MV-4-11 (cell line): ENCODE results near the gene PLXNA4.
A peak's percentile ranks its signal among the peaks of the same experiment; 100 is the strongest.

ENCODE experiments used
- DNase-seq: peaks from one replicate; lab custom pipeline; 2025; lab: John Stamatoyannopoulos, UW

PLXNA4 gene

GRCh38 chr7:132089356-132089755, 486.9 kb downstream of the PLXNA4 start:
- no peak for DNase-seq

- DNase-seq, result no peak
Observed at GRCh38 chr7:132087421-132087820, 488.8 kb downstream of the PLXNA4 start.

GRCh38 chr7:132084776-132085388, 491.4 kb downstream of the PLXNA4 start:
- peak; percentile 12 for DNase-seq

GRCh38 chr7:132083537-132084123, 492.6 kb downstream of the PLXNA4 start:
- no peak for DNase-seq

GRCh38 chr7:132083126-132083525, 493.1 kb downstream of the PLXNA4 start:
- DNase-seq, result no peak

DNA sequence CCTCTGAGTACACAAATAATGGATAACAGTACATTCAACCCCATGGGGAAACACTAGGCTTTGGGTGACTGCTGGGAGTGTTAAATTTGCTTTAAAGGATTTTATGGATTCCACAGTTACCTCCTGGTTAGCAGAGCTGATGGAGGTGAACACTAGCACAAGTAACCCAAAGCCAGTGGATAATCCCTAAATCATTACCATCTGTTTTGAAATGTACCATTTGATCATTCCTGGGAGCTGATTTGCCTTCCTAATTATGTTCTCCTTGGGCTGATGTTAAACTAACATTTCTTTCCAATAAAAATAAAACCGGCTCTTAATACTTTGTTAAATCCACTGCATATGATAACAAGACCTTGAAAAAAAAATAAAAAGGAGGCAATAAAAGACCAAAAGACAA, 493.9 kb downstream of the PLXNA4 start:
- no peak for DNase-seq

DNA sequence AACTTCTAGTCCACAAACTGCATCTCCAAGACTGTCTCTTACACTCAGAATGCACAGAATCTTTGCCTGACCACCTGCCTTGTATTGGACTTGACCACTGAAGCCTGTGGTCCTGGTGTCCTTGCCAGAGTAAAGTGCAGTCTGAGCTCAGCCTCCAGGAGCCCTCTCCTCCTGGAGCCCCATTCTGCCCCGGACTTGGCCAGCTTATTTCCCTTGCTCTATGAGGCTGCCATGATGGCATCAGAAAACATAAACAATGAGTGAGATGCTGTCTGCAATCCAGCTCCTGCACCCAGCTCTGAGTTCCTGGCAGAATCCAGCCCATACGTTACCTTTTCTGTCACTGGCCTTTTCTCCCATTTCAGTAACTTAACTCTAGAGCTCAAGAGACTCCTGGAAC, 494.6 kb downstream of the PLXNA4 start:
- no peak for DNase-seq

DNA sequence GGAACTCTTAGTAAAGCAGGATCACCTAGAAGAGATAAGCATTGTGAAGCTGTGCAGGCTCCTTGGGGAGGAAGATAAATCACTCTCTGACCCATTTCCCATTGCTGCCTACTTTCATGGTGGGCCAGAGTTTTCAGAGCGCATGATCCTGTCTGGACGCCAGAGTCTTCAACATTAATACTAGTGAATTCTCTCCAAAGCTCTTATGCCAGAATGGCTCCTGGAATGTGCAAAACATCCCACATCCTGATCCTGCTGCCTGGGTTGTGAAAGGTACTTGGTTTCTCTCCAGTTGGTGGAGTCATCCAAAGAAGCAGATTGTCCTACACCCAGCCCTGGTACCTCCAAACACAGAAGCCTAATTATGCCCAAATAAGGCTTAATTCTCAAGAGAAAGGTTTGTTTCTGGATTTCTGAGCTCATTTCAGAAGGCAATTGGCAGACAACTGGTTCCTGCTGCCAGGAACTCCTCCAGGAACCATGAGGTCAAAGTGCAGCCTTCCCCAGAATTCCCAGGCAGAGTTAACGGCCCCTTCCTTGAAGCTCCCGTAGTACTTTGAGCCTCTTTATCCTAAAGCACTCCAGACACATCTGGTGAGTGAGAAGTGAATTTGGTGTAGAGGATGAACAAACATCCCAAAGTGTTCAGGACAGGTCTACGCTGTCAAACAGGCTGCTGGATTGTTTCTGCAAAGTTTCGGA, 495.2 kb downstream of the PLXNA4 start:
- DNase-seq, result no peak

- DNase-seq, result no peak
Observed at GRCh38 chr7:132080467-132080866, 495.8 kb downstream of the PLXNA4 start.

GRCh38 chr7:132078891-132079735, 497.2 kb downstream of the PLXNA4 start:
- no peak for DNase-seq

GRCh38 chr7:132077971-132078685, 498.1 kb downstream of the PLXNA4 start:
- no peak for DNase-seq

DNA sequence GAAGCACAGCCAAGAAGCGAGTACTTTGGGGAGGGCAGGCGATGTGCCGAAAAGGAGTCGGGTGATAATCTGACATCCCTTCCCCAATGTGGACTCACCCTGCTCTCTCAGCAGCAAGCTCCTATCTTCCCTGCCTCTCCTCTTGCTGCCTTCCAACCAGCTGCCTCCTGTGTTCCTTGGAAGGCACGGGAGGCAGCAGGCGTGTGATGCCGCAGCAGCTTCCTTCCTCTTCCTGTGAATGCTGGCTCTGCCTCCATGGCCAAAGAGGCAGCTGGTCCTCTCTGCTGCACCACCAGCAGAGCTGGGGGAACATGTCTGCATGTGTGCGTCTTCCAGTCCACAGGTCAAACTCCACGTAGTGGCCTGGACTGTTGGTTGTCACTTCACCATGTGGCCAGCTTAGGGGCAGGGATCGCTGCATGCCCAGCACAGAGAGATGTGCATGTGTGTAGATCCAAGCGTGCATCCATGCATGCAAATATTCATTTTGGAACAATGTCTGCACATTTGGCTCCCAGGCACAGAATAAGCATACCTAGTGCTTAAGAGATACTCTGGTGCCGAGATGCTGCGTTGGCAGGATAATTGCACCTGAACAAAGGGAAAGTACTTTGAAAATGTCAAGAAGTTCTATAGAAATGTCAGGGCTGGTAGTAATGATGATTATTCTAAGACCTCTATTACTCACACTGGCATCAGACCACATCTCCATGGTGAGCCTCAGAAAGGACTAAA, 499.8 kb downstream of the PLXNA4 start:
- DNase-seq, result no peak

DNA sequence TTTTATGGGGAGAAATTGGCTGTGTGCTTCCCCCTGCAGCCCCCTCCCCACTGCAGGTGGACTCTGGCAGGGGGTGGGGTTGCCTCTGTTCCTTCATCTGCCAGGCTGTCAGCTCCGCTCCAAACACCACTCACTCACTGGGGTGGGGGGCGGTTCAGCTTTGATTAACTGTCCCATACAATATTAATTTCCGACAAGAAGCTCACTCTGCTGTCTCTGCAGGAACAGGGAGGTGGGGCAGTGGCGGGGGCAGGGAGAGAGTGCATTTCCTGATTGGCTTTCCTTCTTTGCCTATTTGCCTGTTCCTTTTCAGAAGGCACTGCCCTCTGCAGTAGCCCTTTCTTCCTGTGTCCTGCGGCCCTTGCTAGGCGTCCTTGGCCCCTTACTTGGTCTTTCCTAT, 500.8 kb downstream of the PLXNA4 start:
- DNase-seq, result no peak

- DNase-seq, result no peak
Observed at GRCh38 chr7:132073920-132074589, 502.2 kb downstream of the PLXNA4 start.
